22Rv1 (cell line): Measurements from ENCODE around the gene PRR36.

Source experiments
- CTCF ChIP-seq: fragments of 450-650 bp; IDR thresholded peaks from 2 replicates; pipeline ENCODE4 v1.5.1; 2017; ENCODE audit warnings: mild to moderate bottlenecking
- ZFX ChIP-seq: fragments of 450-650 bp; IDR thresholded peaks from 2 replicates; pipeline ENCODE4 v1.6.1; 2017; ENCODE audit warnings: antibody characterized with exemption, borderline replicate concordance

- TF ChIP-seq CTCF (no peak), ZFX (no peak)
Measured at GRCh38 chr19:7919610-7920518, 45.7 kb upstream of the PRR36 start, which contains the start of gene SNAPC2.
